ENCODE results near the gene ANXA6.

DNA sequence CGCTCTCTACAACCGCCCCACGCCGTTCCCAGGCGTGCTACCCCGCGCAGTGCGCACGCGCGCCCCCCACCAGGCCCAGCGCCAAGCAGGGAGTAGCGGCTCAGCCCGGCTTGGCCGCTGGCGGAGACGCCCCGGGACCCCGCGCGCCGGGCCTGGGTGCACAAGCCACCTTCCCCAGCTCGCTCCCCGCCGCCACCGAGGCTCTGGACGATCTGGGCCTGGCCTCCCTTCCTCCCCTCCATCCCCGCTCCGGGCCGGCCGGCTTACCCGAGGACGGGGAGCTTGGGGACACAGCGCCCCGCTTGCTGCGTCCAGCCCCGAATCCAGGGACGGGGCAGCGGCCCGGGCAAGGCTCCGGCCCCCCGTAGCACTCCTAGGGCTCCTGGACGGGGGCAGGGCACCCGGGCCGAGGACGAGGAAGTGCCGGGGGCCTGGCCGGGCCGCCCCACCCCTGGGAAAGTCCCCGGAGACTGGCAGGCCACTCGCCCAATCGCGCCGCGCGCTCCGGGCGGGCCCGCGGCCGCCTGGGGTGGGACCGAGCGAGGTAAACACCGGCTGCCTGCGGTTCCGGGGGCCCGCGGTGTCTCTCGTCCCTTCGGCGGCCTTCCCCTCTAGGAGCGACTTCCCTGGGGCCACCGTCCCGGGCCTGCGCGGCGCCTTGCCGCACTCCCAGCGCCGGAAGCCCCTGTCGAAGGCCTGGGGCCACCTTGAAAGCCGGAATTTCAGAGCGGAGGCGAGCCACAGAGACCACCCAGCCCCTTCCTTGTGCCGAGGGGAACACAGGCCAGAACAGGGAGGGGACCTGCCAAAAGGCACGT lies 76.8 kb downstream of the ANXA6 start, which contains the start of gene TNIP1:
- TF ChIP-seq, protein P1, sequence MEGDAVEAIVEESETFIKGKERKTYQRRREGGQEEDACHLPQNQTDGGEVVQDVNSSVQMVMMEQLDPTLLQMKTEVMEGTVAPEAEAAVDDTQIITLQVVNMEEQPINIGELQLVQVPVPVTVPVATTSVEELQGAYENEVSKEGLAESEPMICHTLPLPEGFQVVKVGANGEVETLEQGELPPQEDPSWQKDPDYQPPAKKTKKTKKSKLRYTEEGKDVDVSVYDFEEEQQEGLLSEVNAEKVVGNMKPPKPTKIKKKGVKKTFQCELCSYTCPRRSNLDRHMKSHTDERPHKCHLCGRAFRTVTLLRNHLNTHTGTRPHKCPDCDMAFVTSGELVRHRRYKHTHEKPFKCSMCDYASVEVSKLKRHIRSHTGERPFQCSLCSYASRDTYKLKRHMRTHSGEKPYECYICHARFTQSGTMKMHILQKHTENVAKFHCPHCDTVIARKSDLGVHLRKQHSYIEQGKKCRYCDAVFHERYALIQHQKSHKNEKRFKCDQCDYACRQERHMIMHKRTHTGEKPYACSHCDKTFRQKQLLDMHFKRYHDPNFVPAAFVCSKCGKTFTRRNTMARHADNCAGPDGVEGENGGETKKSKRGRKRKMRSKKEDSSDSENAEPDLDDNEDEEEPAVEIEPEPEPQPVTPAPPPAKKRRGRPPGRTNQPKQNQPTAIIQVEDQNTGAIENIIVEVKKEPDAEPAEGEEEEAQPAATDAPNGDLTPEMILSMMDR (IDR thresholded peaks at IDR 0.05), result no peak
- TF ChIP-seq EP300 (IDR thresholded peaks at IDR 0.05), result no peak
- peak in 1 of 4 donors; percentile 3 for TF ChIP-seq POLR2A (IDR thresholded peaks at IDR 0.05)

Data from stomach (tissue), 4 donors.